GOT3 (cell line): ENCODE data around the gene SDCCAG8.

ENCODE experiments used
- DNase-seq: peaks from one replicate; lab custom pipeline; 2025; ENCODE audit warnings: mixed read lengths; lab: John Stamatoyannopoulos, UW

SDCCAG8 gene

DNA sequence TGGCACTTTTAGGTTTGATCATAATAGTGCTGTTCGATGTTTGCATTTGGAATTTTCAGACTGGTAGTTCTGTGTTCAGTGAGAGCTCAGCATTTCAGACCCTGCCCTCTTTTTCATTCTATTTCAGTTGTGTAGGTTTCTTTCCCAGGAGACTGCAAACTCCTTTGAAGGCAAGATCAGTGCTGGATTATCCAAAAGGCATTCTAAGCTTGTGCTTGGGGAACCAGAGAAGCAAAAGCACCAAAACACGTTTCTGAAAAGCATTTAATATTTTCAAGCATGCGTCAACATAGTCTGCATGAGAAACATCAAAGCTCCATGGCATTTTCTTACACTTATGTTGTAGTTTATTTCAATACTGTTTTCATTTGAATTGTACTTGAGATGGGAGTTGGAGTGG is 292.1 kb downstream of the SDCCAG8 start:
- no peak for DNase-seq

DNA sequence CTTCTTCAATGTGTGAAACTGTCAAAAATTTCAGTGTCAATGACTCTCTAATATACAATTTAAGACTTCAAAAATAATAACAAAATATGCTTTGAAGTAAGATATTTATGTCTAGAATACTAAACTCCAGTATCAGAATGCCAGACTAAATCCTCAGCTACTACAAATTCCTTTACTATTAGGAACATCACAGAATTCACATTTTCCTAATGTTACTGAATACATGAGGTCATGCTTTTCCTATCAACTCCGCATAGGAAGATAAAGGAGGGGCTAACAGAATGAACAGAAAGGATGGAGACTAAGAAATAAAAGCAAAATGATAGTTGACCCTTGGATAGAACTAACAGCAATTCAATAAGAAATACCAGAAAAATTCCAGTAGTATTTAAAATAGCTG is 292.7 kb downstream of the SDCCAG8 start:
- DNase-seq = no peak

DNA sequence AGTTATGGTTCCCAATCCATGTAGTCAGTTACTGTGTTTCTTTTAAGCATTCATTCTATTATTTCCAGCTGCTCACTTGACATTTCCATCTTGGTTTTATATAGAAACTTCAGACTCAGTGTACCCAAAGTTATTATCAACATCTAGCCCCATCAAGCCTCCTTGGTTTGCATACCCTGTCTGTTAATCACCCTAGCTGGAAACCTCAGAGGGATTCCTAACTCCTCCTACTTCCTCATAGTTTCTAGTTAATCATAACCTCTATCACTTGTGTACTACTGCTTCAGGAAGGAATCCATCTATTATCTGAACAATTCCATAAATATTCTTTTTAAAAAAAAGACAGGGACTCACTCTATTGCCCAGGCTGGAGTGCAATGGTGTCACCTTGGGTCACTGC is 293.3 kb downstream of the SDCCAG8 start:
- no peak for DNase-seq
